ENCODE results near the gene PTMS. TPM values are rescaled to one million over a fixed set of nuclear protein-coding genes. Genes with fewer than 3 reads are reported as not detected.

Gene PTMS
- total RNA-seq, 1 experiment from 2014 or later = 633 TPM

- Histone ChIP-seq H3F3A (ENCODE audit: insufficient read depth, low read depth) (peaks cover 5% of the 10 kb centered on the region; the same call in 1 of the 2 replicates), H4K20me1 (ENCODE audit: insufficient read depth) (no peaks in the 10 kb centered on the region), H3K4me3 (no peak overlapping the region), H3K27me3 (ENCODE audit: insufficient read depth, low read depth) (no peaks in the 10 kb centered on the region), H3K4me2 (no peak overlapping the region), H3K36me3 (ENCODE audit: low read depth) (no peaks in the 10 kb centered on the region), H3K9me3 (ENCODE audit: insufficient read depth, low read depth) (no peaks in the 10 kb centered on the region), H3K27ac (no peak overlapping the region), H3K79me2 (ENCODE audit: low read depth) (no peaks in the 10 kb centered on the region), H3K4me1 (replicated peaks; ENCODE audit: insufficient read depth) (no peaks in the 10 kb centered on the region), H3K9me2 (ENCODE audit: insufficient read depth) (no peaks in the 10 kb centered on the region), H2AFZ (no peak overlapping the region)
- no TSS peak for BruUV-seq (replicated peaks)
- intact Hi-C loops (cut with micrococcal nuclease; ENCODE audit: unreplicated experiment) = no loop called here
- ChIA-PET CTCF (no interaction called here), POLR2A (ENCODE audit: unreplicated experiment) (no interaction called here)
- DNase-seq = no peak
- no peak for TF ChIP-seq EZH2 (IDR thresholded peaks at IDR 0.05; ENCODE audit: low read depth)
- TF ChIP-seq CTCF (conservative IDR thresholded peaks at IDR 0.05) = no peak
These were observed 41.0 kb downstream of the PTMS start for GRCh38 chr12:6807170-6807569.

- Histone ChIP-seq H2AFZ (no peak overlapping the region), H3K36me3 (ENCODE audit: low read depth) (no peaks in the 10 kb centered on the region), H3K27ac (no peak overlapping the region), H3K4me1 (replicated peaks; ENCODE audit: insufficient read depth) (no peaks in the 10 kb centered on the region), H4K20me1 (ENCODE audit: insufficient read depth) (no peaks in the 10 kb centered on the region), H3F3A (ENCODE audit: insufficient read depth, low read depth) (peaks cover 5% of the 10 kb centered on the region; the same call in 1 of the 2 replicates), H3K4me2 (no peak overlapping the region), H3K9me3 (ENCODE audit: insufficient read depth, low read depth) (no peaks in the 10 kb centered on the region), H3K9me2 (ENCODE audit: insufficient read depth) (no peaks in the 10 kb centered on the region), H3K79me2 (ENCODE audit: low read depth) (no peaks in the 10 kb centered on the region), H3K27me3 (ENCODE audit: insufficient read depth, low read depth) (0 out of 2 replicates have a peak, but pooled peaks cover 7% of the 10 kb centered on the region), H3K4me3 (no peak overlapping the region)
- intact Hi-C loops (cut with micrococcal nuclease; ENCODE audit: unreplicated experiment) = no loop called here
- ChIA-PET POLR2A (ENCODE audit: unreplicated experiment) (interaction anchor here (0.5 to 0.7 kb wide), 3 partner anchors 36 to 371 kb away, joined by 11 to 25 read pairs (median 14); no protein-coding TSS in a partner anchor), CTCF (interaction anchor here (0.7 kb wide), 1 partner anchor 54 kb away, joined by 5 read pairs; no protein-coding TSS in a partner anchor)
- TF ChIP-seq CTCF (conservative IDR thresholded peaks at IDR 0.05) (no peak), EZH2 (IDR thresholded peaks at IDR 0.05; ENCODE audit: low read depth) (no peak)
- no peak for DNase-seq
- BruUV-seq (replicated peaks) = no TSS peak
These were observed 42.9 kb downstream of the PTMS start for GRCh38 chr12:6809056-6809455.

GRCh38 chr12:6810758-6811157 is 44.6 kb downstream of the PTMS start:
- DNase-seq = no peak
- Histone ChIP-seq H4K20me1 (ENCODE audit: insufficient read depth) (no peaks in the 10 kb centered on the region), H3K4me2 (no peak overlapping the region), H3K4me1 (replicated peaks; ENCODE audit: insufficient read depth) (no peaks in the 10 kb centered on the region), H3K9me2 (ENCODE audit: insufficient read depth) (no peaks in the 10 kb centered on the region), H3K27ac (no peak overlapping the region), H2AFZ (no peak overlapping the region), H3K9me3 (ENCODE audit: insufficient read depth, low read depth) (no peaks in the 10 kb centered on the region), H3K4me3 (no peak overlapping the region), H3K36me3 (ENCODE audit: low read depth) (no peaks in the 10 kb centered on the region), H3K79me2 (ENCODE audit: low read depth) (no peaks in the 10 kb centered on the region), H3K27me3 (ENCODE audit: insufficient read depth, low read depth) (0 out of 2 replicates have a peak, but pooled peaks cover 24% of the 10 kb centered on the region), H3F3A (ENCODE audit: insufficient read depth, low read depth) (peaks cover 5% of the 10 kb centered on the region; the same call in 1 of the 2 replicates)
- ChIA-PET POLR2A (ENCODE audit: unreplicated experiment) (no interaction called here), CTCF (interaction anchor here (0.6 kb wide), 1 partner anchor 23 kb away, joined by 10 read pairs; no protein-coding TSS in a partner anchor)
- intact Hi-C loops (cut with micrococcal nuclease; ENCODE audit: unreplicated experiment) = no loop called here
- no peak for TF ChIP-seq CTCF (conservative IDR thresholded peaks at IDR 0.05)
- TF ChIP-seq EZH2 (IDR thresholded peaks at IDR 0.05; ENCODE audit: low read depth) = no peak
- no TSS peak for BruUV-seq (replicated peaks)

Measured in PC-9 (cell line).